Panc1 (cell line): ENCODE measurements around the gene PARP3. TPM values are rescaled to one million over a fixed set of nuclear protein-coding genes. Genes with fewer than 3 reads are reported as not detected.

ENCODE experiments used
- ATAC-seq: fragments of 200-7000 bp; cut with Tn5 transposase; 2 replicates; pipeline ENCODE4 v1.9.1; 2020; ENCODE audit warnings: mild to moderate bottlenecking, moderate library complexity
- Bru-seq: library from RNA; stranded (reverse); fragments of 400-500 nt; gene quantifications from one replicate; lab custom pipeline; 2021; lab: Mats Ljungman, UMichigan
- BruChase-seq, 2 experiments: library from RNA; stranded (reverse); fragments of 400-500 nt; gene quantifications; one replicate each; lab custom pipeline; 2021; lab: Mats Ljungman, UMichigan
- BruUV-seq: library from RNA; stranded (reverse); fragments of 400-500 nt; replicated peaks from 2 replicates; lab custom pipeline; 2021; lab: Mats Ljungman, UMichigan
- CTCF ChIA-PET: fragments of 300-600 bp; sonication (Branson Sonifier 250); formaldehyde crosslinking; loops from one replicate; lab custom pipeline; 2022; ENCODE audit warnings: antibody characterized with exemption; lab: Charles Lee
- POLR2A ChIA-PET: fragments of 300-600 bp; sonication (Branson Sonifier 250); formaldehyde crosslinking; loops from one replicate; lab custom pipeline; 2022; ENCODE audit warnings: antibody characterized with exemption; lab: Charles Lee
- DNase-seq: peaks from one replicate; pipeline ENCODE4 v3.0.0-alpha.2; 2010; ENCODE audit warnings: low read depth, low spot score
- H3K27ac ChIP-seq: 2 replicates; pipeline ENCODE4 v1.5.1; 2011; ENCODE audit warnings: mild to moderate bottlenecking, low read length, inconsistent platforms
- H3K27me3 ChIP-seq: fragments of 200-500 bp; sonication (Bioruptor generic); 2 replicates; pipeline ENCODE4 v1.6.0; 2014; ENCODE audit warnings: low read length, inconsistent platforms; ENCODE audit not compliant: control insufficient read depth, insufficient read depth
- H3K36me3 ChIP-seq: fragments of 200-500 bp; sonication (Bioruptor generic); 2 replicates; pipeline ENCODE4 v1.5.1; 2014; ENCODE audit warnings: inconsistent platforms, mild to moderate bottlenecking, low read length, moderate library complexity; ENCODE audit not compliant: control insufficient read depth, insufficient read depth
- H3K4me1 ChIP-seq: 2 replicates; pipeline ENCODE4 v1.5.1; 2011; ENCODE audit warnings: inconsistent platforms, mild to moderate bottlenecking, low read length, moderate library complexity; ENCODE audit not compliant: control insufficient read depth, insufficient read depth
- H3K4me3 ChIP-seq, 2 experiments: 2 replicates each; pipeline ENCODE4 v1.5.1; 2011 to 2012; ENCODE audit warnings: low read depth in 2 of 2, low read length in 2 of 2, mild to moderate bottlenecking in 2 of 2, inconsistent platforms in 1 of 2, moderate library complexity in 1 of 2
- H3K9me3 ChIP-seq: fragments of 200-500 bp; sonication (Bioruptor generic); 2 replicates; pipeline ENCODE4 v1.5.1; 2014; ENCODE audit warnings: low read depth, mild to moderate bottlenecking, inconsistent platforms, low read length, moderate library complexity; ENCODE audit not compliant: control insufficient read depth, insufficient read depth
- POLR2AphosphoS5 ChIP-seq: IDR thresholded peaks from 2 replicates; pipeline ENCODE4 v1.6.1; 2012; ENCODE audit warnings: mild to moderate bottlenecking, low read depth, low read length, moderate library complexity
- SIN3A ChIP-seq: IDR thresholded peaks from 2 replicates; pipeline ENCODE4 v1.6.1; 2012; ENCODE audit warnings: low read depth, mild to moderate bottlenecking, low read length, moderate library complexity, borderline replicate concordance; ENCODE audit not compliant: insufficient read depth
- TCF7L2 ChIP-seq: IDR thresholded peaks from 2 replicates; pipeline ENCODE4 v1.6.1; 2011; ENCODE audit warnings: mild to moderate bottlenecking, low read depth, low read length, inconsistent platforms
- in situ Hi-C: cut with HindIII; loops from 2 replicates; pipeline ENCODE4 v1.10.0; 2016; ENCODE audit warnings: low sequenced_read_pairs, low pct_unique_long_range_greater_than_20kb
- intact Hi-C: fragments of 100-400 bp; cut with micrococcal nuclease; formaldehyde crosslinking; loops from one replicate; pipeline ENCODE4 v1.10.0; 2022; ENCODE audit not compliant: unreplicated experiment
- long read RNA-seq: library from polyadenylated mRNA; unstranded; transcript quantifications from one replicate; pipeline ENCODE4 v2.0.0, GENCODE V29; 2021; ENCODE audit not compliant: unreplicated experiment
- polyA plus RNA-seq: library from polyadenylated mRNA; unstranded; fragments of >200 nt; gene quantifications from one replicate; pipeline ENCODE4 v1.2.1, GENCODE V29; 2012; ENCODE audit warnings: missing spikeins; ENCODE audit not compliant: insufficient read length
- total RNA-seq: library from RNA; stranded (reverse); gene quantifications from one replicate; pipeline ENCODE4 v1.2.1, GENCODE V29; 2021; ENCODE audit not compliant: unreplicated experiment
- TF ChIP-seq, protein P1 (sequence below), 2 experiments: IDR thresholded peaks; 2 replicates each; pipeline ENCODE4 v1.6.1; 2011 to 2012; ENCODE audit warnings: low read depth in 2 of 2, control low read depth in 1 of 2, low read length in 1 of 2, mild to moderate bottlenecking in 1 of 2, moderate library complexity in 1 of 2; ENCODE audit not compliant: insufficient read depth in 1 of 2
- TF ChIP-seq, protein P2 (sequence below): fragments of 450-650 bp; IDR thresholded peaks from 2 replicates; pipeline ENCODE4 v1.5.1; 2017; ENCODE audit warnings: mild to moderate bottlenecking

The PARP3 gene
- total RNA-seq: 16.1 TPM
- 35.2 TPM for polyA plus RNA-seq
- percentile 44 among the genes with signal in this experiment for Bru-seq, nascent RNA
- BruChase-seq, experiment 1, labeled RNA remaining after a 2-hour chase: percentile 46 among the genes with signal in this experiment
- percentile 53 among the genes with signal in this experiment for BruChase-seq, experiment 2, labeled RNA remaining after a 6-hour chase
- long read RNA-seq, partial matches to known transcripts: 13 of 21 reads
- long read RNA-seq, other reads (novel, unspliced or antisense): 5 of 21 reads

DNA sequence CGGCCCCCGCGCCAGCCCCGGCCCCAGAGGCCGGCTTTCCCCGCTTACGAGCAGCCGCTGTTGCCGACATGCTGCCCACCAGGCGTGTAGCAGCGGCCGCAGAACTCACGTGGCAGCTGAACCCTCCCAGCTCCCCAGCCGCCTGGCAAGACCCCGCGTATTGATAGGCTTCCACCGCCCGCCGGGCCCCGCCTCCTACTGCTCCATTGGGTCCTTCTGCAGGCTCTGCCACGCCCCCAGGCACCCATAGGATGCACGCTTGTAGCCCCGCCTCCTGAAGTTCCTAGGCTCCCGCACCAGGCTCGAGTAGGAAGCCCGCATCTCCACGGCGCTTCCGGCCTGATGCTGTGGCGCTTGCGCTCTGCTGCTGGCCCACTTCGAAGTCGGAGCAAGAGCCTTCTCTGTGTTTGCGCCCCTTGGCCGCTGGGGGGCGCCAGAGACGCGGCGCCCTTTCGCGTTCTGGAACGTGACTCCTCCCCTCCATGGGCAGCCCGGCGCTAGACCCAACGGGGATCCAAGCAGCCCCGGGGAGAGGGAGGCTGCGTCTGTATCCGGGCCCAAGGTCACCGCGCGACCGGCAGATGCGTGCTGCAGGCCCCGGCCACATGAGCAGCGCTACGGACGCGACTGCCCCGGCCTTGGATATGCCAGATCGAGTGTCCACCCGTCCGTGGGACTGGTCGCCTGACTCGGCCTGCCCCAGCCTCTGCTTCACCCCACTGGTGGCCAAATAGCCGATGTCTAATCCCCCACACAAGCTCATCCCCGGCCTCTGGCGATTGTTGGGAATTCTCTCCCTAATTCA, at the start of gene PARP3, which contains the start of gene RRP9:
PARP3 (plus strand) TSS at position 566 of the 805 bp plus-strand sequence. CDS start 993 bp downstream, outside the sequence.
RRP9 (minus strand) TSS at position 107 of the 805 bp plus-strand sequence; CDS start at position 70, 37 bp downstream.
- no peaks in the 10 kb centered on the region for H3K9me3 ChIP-seq
- intact Hi-C loops: loop anchor here (2.0 kb wide), 1 partner anchor 33 kb away; the partner anchor contains the start of genes ABHD14A and ABHD14B
- TF ChIP-seq, protein P1, sequence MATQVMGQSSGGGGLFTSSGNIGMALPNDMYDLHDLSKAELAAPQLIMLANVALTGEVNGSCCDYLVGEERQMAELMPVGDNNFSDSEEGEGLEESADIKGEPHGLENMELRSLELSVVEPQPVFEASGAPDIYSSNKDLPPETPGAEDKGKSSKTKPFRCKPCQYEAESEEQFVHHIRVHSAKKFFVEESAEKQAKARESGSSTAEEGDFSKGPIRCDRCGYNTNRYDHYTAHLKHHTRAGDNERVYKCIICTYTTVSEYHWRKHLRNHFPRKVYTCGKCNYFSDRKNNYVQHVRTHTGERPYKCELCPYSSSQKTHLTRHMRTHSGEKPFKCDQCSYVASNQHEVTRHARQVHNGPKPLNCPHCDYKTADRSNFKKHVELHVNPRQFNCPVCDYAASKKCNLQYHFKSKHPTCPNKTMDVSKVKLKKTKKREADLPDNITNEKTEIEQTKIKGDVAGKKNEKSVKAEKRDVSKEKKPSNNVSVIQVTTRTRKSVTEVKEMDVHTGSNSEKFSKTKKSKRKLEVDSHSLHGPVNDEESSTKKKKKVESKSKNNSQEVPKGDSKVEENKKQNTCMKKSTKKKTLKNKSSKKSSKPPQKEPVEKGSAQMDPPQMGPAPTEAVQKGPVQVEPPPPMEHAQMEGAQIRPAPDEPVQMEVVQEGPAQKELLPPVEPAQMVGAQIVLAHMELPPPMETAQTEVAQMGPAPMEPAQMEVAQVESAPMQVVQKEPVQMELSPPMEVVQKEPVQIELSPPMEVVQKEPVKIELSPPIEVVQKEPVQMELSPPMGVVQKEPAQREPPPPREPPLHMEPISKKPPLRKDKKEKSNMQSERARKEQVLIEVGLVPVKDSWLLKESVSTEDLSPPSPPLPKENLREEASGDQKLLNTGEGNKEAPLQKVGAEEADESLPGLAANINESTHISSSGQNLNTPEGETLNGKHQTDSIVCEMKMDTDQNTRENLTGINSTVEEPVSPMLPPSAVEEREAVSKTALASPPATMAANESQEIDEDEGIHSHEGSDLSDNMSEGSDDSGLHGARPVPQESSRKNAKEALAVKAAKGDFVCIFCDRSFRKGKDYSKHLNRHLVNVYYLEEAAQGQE (IDR thresholded peaks at IDR 0.05; ENCODE audit: insufficient read depth in 1 of 2, low read depth in 2 of 2, low read length in 1 of 2): no peak
- TF ChIP-seq SIN3A: 0 out of 2 replicates have a peak, but pooled peaks have one; percentile 55
- TF ChIP-seq, protein P2, sequence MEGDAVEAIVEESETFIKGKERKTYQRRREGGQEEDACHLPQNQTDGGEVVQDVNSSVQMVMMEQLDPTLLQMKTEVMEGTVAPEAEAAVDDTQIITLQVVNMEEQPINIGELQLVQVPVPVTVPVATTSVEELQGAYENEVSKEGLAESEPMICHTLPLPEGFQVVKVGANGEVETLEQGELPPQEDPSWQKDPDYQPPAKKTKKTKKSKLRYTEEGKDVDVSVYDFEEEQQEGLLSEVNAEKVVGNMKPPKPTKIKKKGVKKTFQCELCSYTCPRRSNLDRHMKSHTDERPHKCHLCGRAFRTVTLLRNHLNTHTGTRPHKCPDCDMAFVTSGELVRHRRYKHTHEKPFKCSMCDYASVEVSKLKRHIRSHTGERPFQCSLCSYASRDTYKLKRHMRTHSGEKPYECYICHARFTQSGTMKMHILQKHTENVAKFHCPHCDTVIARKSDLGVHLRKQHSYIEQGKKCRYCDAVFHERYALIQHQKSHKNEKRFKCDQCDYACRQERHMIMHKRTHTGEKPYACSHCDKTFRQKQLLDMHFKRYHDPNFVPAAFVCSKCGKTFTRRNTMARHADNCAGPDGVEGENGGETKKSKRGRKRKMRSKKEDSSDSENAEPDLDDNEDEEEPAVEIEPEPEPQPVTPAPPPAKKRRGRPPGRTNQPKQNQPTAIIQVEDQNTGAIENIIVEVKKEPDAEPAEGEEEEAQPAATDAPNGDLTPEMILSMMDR: peak; percentile 98
- TF ChIP-seq POLR2AphosphoS5: peak; percentile 54; the same call in 1 of the 2 replicates
- no peak for TF ChIP-seq TCF7L2
- ChIA-PET POLR2A (interaction anchor here (0.6 to 0.9 kb wide), 3 partner anchors 52 to 216 kb away, joined by 3 to 5 read pairs (median 3); no protein-coding TSS in a partner anchor), CTCF (interaction anchor here (0.7 to 1.2 kb wide), 5 partner anchors 20 to 41 kb away, joined by 3 to 8 read pairs (median 3); partner anchors contain the start of genes ABHD14B and ACY1)
- in situ Hi-C loops: no loop called here
- peak within 1 kb of the TSS; percentile 95 for H3K27ac ChIP-seq
- peak; percentile 94 for ATAC-seq
- BruUV-seq: no TSS peak
- H3K4me3 ChIP-seq: peak within 1 kb of the TSS; percentile 93 to 94
- no peaks in the 10 kb centered on the region; the same call in 1 of the 2 replicates for H3K36me3 ChIP-seq
- H3K27me3 ChIP-seq: no peaks in the 10 kb centered on the region
- peaks cover 7% of the 10 kb centered on the region; the same call in 1 of the 2 replicates for H3K4me1 ChIP-seq
- peak; percentile 93 for DNase-seq

- ATAC-seq (no peak), DNase-seq (no peak)
- Histone ChIP-seq H3K36me3 (no peaks in the 10 kb centered on the region), H3K9me3 (no peaks in the 10 kb centered on the region), H3K4me1 (no peaks in the 10 kb centered on the region), H3K27me3 (no peaks in the 10 kb centered on the region; the same call in 1 of the 2 replicates), H3K27ac (no peak overlapping the region), H3K4me3 (no peak overlapping the region)
- ChIA-PET POLR2A (no interaction called here), CTCF (no interaction called here)
- TF ChIP-seq, protein P1 (IDR thresholded peaks at IDR 0.05; ENCODE audit: insufficient read depth in 1 of 2, low read depth in 2 of 2, low read length in 1 of 2): no peak
- TF ChIP-seq POLR2AphosphoS5: no peak
- TF ChIP-seq SIN3A: no peak
- TF ChIP-seq, protein P2: no peak
- TF ChIP-seq TCF7L2: no peak
- in situ Hi-C loops (no loop called here), intact Hi-C loops (no loop called here)
- BruUV-seq: no TSS peak
Observed at GRCh38 chr3:51894391-51894790, 47.8 kb upstream of the PARP3 start.
